Esophagus squamous epithelium (tissue), 5 donors: ENCODE measurements around the gene ASIC2. TPM values are rescaled to one million over a fixed set of nuclear protein-coding genes. Genes with fewer than 3 reads are reported as not detected.

ENCODE experiments used
- DNase-seq: peaks from one replicate; lab custom pipeline; 2025; lab: John Stamatoyannopoulos, UW
- H3K27ac ChIP-seq, 4 donors: fragments of 200-600 bp; sonication (generic); one replicate each; pipeline ENCODE4 v1.5.1; 2016 to 2019; ENCODE audit warnings: mild to moderate bottlenecking in 1 of 4
- H3K27me3 ChIP-seq, 4 donors: fragments of 200-600 bp; sonication (generic); 1 replicate in 3 of 4; 2 replicates in 1 of 4; pipeline versions ENCODE4 v1.5.1 to v1.6.0; 2017 to 2021; ENCODE audit warnings: antibody characterized with exemption in 1 of 4
- H3K36me3 ChIP-seq, 3 donors: fragments of 200-600 bp; sonication (generic); one replicate each; pipeline ENCODE4 v1.5.1; 2016 to 2019
- H3K4me1 ChIP-seq, 3 donors: fragments of 200-600 bp; sonication (generic); one replicate each; pipeline ENCODE4 v1.5.1; 2017 to 2019
- H3K4me3 ChIP-seq, 4 donors: fragments of 200-600 bp; sonication (generic); 1 replicate in 3 of 4; 2 replicates in 1 of 4; pipeline ENCODE4 v1.5.1; 2016 to 2019; ENCODE audit warnings: mild to moderate bottlenecking in 2 of 4, moderate library complexity in 1 of 4
- H3K9me3 ChIP-seq, 3 donors: fragments of 200-600 bp; sonication (generic); one replicate each; pipeline ENCODE4 v1.5.1; 2016 to 2019
- CTCF ChIP-seq, 6 experiments: fragments of 450-650 bp in 4 of 6; fragments of 200-600 bp in 2 of 6; sonication (generic) in 2 of 6; IDR thresholded peaks; one replicate each; pipeline ENCODE4 v1.5.1; 2016 to 2019; ENCODE audit warnings: antibody characterized with exemption in 6 of 6, mild to moderate bottlenecking in 4 of 6, moderate library complexity in 4 of 6
- POLR2A ChIP-seq, 4 donors: fragments of 450-650 bp; IDR thresholded peaks; one replicate each; pipeline ENCODE4 v1.6.1; 2017; ENCODE audit warnings: antibody characterized with exemption in 4 of 4, mild to moderate bottlenecking in 4 of 4, moderate library complexity in 3 of 4
- WGBS, 2 donors: methylation state at CpG; one replicate each; pipeline ENCODE4 v1.1.5; 2018; 5-methylcytosine and 5-hydroxymethylcytosine counted together
- intact Hi-C: fragments of 100-400 bp; cut with DNase I; formaldehyde crosslinking; loops from one replicate; pipeline ENCODE4 v1.15.0; 2022
- total RNA-seq, 4 donors: library from RNA; depleted of rRNA; stranded (reverse); fragments of >200 nt; gene quantifications; one replicate each; pipeline ENCODE4 v1.1.0, GENCODE V29; 2016
- donor health status: DM: yes; HTN: yes; CAD: no.

ASIC2 gene
- total RNA-seq, 4 donors from 2014 or later: 0.29 TPM; not detected in 3

- intact Hi-C loops: no loop called here
- Histone ChIP-seq H3K4me1 (no peaks in the 10 kb centered on the region), H3K9me3 (no peaks in the 10 kb centered on the region), H3K27ac (no peak overlapping the region), H3K27me3 (peaks cover 0 to 81% (median 0%) of the 10 kb centered on the region in 4 donors), H3K36me3 (no peaks in the 10 kb centered on the region), H3K4me3 (no peak overlapping the region)
- DNase-seq: no peak
- WGBS, 2 donors: 44 to 45% methylated on average over 6 of the region's 6 CpGs
- TF ChIP-seq POLR2A (IDR thresholded peaks at IDR 0.05): no peak
Measured at GRCh38 chr17:33267271-33267790, 25.8 kb downstream of the ASIC2 start.

- intact Hi-C loops: no loop called here
- Histone ChIP-seq H3K4me1 (no peaks in the 10 kb centered on the region), H3K4me3 (no peak overlapping the region), H3K9me3 (no peaks in the 10 kb centered on the region), H3K36me3 (no peaks in the 10 kb centered on the region), H3K27me3 (peaks cover 0 to 88% (median 0%) of the 10 kb centered on the region in 4 donors), H3K27ac (no peak overlapping the region)
- WGBS, 2 donors: 74 to 83% methylated on average over 9 to 10 of the region's 10 CpGs
- TF ChIP-seq POLR2A (IDR thresholded peaks at IDR 0.05) (no peak), CTCF (IDR thresholded peaks at IDR 0.05) (no peak)
- no peak for DNase-seq
Measured at GRCh38 chr17:33266611-33267010, 26.5 kb downstream of the ASIC2 start.

- peaks cover 0 to 88% (median 0%) of the 10 kb centered on the region in 4 donors for H3K27me3 ChIP-seq
- intact Hi-C loops: no loop called here
- no peak overlapping the region for H3K27ac ChIP-seq
- no peak overlapping the region for H3K4me3 ChIP-seq
- H3K9me3 ChIP-seq: no peaks in the 10 kb centered on the region
- TF ChIP-seq POLR2A (IDR thresholded peaks at IDR 0.05) (no peak), CTCF (IDR thresholded peaks at IDR 0.05) (no peak)
- 40 to 100% methylated on average over 1 of the region's 1 CpG for whole genome bisulfite sequencing, 2 donors
- no peak for DNase-seq
- H3K4me1 ChIP-seq: no peaks in the 10 kb centered on the region
- no peaks in the 10 kb centered on the region for H3K36me3 ChIP-seq
Measured at GRCh38 chr17:33266116-33266515, 27.0 kb downstream of the ASIC2 start.

- Histone ChIP-seq H3K36me3 (no peaks in the 10 kb centered on the region), H3K9me3 (no peaks in the 10 kb centered on the region), H3K4me1 (no peaks in the 10 kb centered on the region), H3K4me3 (no peak overlapping the region), H3K27ac (no peak overlapping the region), H3K27me3 (peaks cover 0 to 89% (median 0%) of the 10 kb centered on the region in 4 donors)
- TF ChIP-seq POLR2A (IDR thresholded peaks at IDR 0.05) (no peak), CTCF (IDR thresholded peaks at IDR 0.05) (no peak)
- 90% methylated on average over 2 of the region's 4 CpGs; no CpG with 5 or more reads in 1 of the 2 donors for WGBS, 2 donors
- intact Hi-C loops: no loop called here
- DNase-seq: no peak
Measured at GRCh38 chr17:33263396-33263795, 29.7 kb downstream of the ASIC2 start.

DNA sequence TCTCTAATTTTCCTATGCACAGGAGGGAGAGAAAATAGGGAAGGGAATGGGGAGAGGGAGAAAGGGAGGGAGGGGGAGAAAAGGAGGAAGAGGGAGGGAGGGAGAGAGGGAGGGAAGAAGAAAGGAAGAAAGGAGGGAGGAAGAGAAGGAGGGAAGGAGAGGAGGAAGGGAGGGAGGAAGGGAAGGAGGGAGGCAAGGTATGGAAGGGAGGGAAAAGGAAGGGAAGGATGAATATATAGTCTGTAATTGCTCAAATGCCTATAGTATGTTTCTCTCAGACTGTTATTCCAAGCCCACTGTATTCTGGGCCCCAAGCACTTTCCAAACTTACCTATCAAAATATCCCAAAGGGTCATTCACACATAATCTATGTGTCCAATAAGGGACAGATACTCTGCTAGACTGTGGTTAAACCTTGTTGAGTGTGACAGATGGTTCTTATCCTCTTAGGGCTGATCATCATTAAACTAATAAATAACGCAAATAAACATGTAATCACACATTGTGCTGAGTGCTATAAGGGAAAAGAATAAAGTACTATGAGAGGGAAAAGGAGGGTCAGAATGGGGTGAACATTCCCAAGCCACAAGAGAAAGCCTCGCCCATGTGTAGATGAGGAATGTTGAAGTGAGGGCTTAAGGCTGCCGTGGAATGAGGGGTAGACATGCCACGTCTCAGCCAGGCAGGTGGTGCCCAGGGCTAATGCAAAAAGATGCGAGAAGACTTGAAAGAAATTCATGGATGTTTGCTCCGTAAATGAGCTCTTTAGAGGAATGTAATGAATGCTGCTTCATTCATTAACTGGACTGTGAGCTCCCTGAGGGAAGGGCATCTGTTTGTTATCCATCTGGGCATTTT is 30.6 kb downstream of the ASIC2 start:
- Histone ChIP-seq H3K27ac (no peak overlapping the region), H3K9me3 (no peaks in the 10 kb centered on the region)
- intact Hi-C loops: no loop called here

More for the DNA sequence above, 30.6 kb downstream of the ASIC2 start:
- DNase-seq: no peak
- Histone ChIP-seq H3K4me3 (no peak overlapping the region), H3K27me3 (peaks cover 0 to 86% (median 0%) of the 10 kb centered on the region in 4 donors), H3K4me1 (no peaks in the 10 kb centered on the region), H3K36me3 (no peaks in the 10 kb centered on the region)
- TF ChIP-seq POLR2A (IDR thresholded peaks at IDR 0.05): no peak
- TF ChIP-seq CTCF (IDR thresholded peaks at IDR 0.05): no peak
- 51 to 69% methylated on average over 6 of the region's 6 CpGs for WGBS, 2 donors
